HUES6 (cell line): ENCODE data around the gene LRRC41.
"Not testable (repeated sequence)": the region's sequence is repeated elsewhere in the genome, so short reads cannot be mapped to it uniquely, and the experiment has no call there.

Source experiments
- H3K27ac ChIP-seq: 2 replicates; pipeline ENCODE4 v1.7.0; 2013; ENCODE audit warnings: low read depth, mild to moderate bottlenecking, low read length, inconsistent platforms
- H3K27me3 ChIP-seq: 2 replicates; pipeline ENCODE4 v1.6.1; 2013; ENCODE audit warnings: low read length; ENCODE audit not compliant: control insufficient read depth, insufficient read depth
- H3K36me3 ChIP-seq: 2 replicates; pipeline ENCODE4 v1.6.1; 2013; ENCODE audit warnings: low read length; ENCODE audit not compliant: control insufficient read depth, insufficient read depth
- H3K4me1 ChIP-seq: 2 replicates; pipeline ENCODE4 v1.6.1; 2013; ENCODE audit warnings: low read length; ENCODE audit not compliant: control insufficient read depth, insufficient read depth
- H3K4me3 ChIP-seq: 2 replicates; pipeline ENCODE4 v1.5.1; 2013; ENCODE audit warnings: low read depth, low read length
- H3K9ac ChIP-seq: one replicate; pipeline ENCODE4 v1.6.1; 2013; ENCODE audit warnings: mild to moderate bottlenecking, low read length
- H3K9me3 ChIP-seq: 2 replicates; pipeline ENCODE4 v1.6.1; 2013; ENCODE audit warnings: low read depth, low read length; ENCODE audit not compliant: control insufficient read depth, insufficient read depth

LRRC41 gene

GRCh38 chr1:46241733-46242132 lies 61.7 kb downstream of the LRRC41 start:
- peaks cover 19% of the 10 kb centered on the region for H3K9me3 ChIP-seq
- not testable (repeated sequence) for H3K4me3 ChIP-seq, H3K36me3 ChIP-seq, H3K27me3 ChIP-seq, H3K4me1 ChIP-seq, H3K27ac ChIP-seq, H3K9ac ChIP-seq

- not testable (repeated sequence) for H3K27me3 ChIP-seq, H3K4me1 ChIP-seq, H3K36me3 ChIP-seq, H3K27ac ChIP-seq, H3K4me3 ChIP-seq, H3K9ac ChIP-seq
- peaks cover 25% of the 10 kb centered on the region for H3K9me3 ChIP-seq
Observed at GRCh38 chr1:46238865-46239264, 64.6 kb downstream of the LRRC41 start.

- Histone ChIP-seq H3K4me1 (no peaks in the 10 kb centered on the region), H3K9ac (no peak overlapping the region)
Observed at GRCh38 chr1:46236882-46237281, 66.5 kb downstream of the LRRC41 start.

GRCh38 chr1:46231231-46231630 lies 72.2 kb downstream of the LRRC41 start:
- H3K27me3 ChIP-seq, H3K9ac ChIP-seq, H3K9me3 ChIP-seq, H3K4me3 ChIP-seq, H3K4me1 ChIP-seq, H3K27ac ChIP-seq, H3K36me3 ChIP-seq: not testable (repeated sequence)

More at GRCh38 chr1:46236882-46237281, 66.5 kb downstream of the LRRC41 start:
- Histone ChIP-seq H3K4me3 (no peak overlapping the region), H3K27me3 (no peaks in the 10 kb centered on the region), H3K27ac (no peak overlapping the region), H3K36me3 (no peaks in the 10 kb centered on the region), H3K9me3 (peaks cover 25% of the 10 kb centered on the region)
